HepG2 (cell line): ENCODE measurements around the gene ZDHHC16. TPM values are rescaled to one million over a fixed set of nuclear protein-coding genes. Genes with fewer than 3 reads are reported as not detected.

ENCODE experiments used
- ATAC-seq: fragments of 200-7000 bp; cut with Tn5 transposase; 3 replicates; pipeline ENCODE4 v1.9.1; 2020; ENCODE audit warnings: mild to moderate bottlenecking, moderate library complexity
- BruUV-seq: library from RNA; stranded (reverse); fragments of 400-500 nt; replicated peaks from 2 replicates; lab custom pipeline; 2021; lab: Mats Ljungman, UMichigan
- CTCF ChIA-PET: fragments of 300-600 bp; formaldehyde crosslinking; extraction: SDS; loops from one replicate; lab custom pipeline; 2021; ENCODE audit warnings: low total read pairs, inconsistent platforms, low intra/inter-chr PET ratio; lab: Yijun Ruan, JAX
- POLR2A ChIA-PET: fragments of 350-600 bp; sonication (Branson Sonifier 250); formaldehyde crosslinking; loops from one replicate; lab custom pipeline; 2020; ENCODE audit warnings: antibody characterized with exemption, inconsistent platforms; lab: Yijun Ruan, JAX
- DNase-seq: peaks from one replicate; pipeline ENCODE4 v3.0.0-alpha.2; 2015; ENCODE audit warnings: low spot score
- FAIRE-seq: peaks from 3 replicates; lab custom pipeline; 2011; peaks lifted over from hg19 to GRCh38; lab: Jason Lieb, UNC
- H2AFZ ChIP-seq: one replicate; pipeline ENCODE4 v1.6.1; 2011; ENCODE audit warnings: low read length, inconsistent platforms
- H3K27ac ChIP-seq: fragments of 300-600 bp; 3 replicates; pipeline ENCODE4 v1.8.0; 2011; ENCODE audit warnings: mixed run types, mild to moderate bottlenecking, mixed read lengths, low read length, inconsistent platforms; ENCODE audit not compliant: insufficient read depth; ENCODE audit errors: extremely low read length
- H3K27me3 ChIP-seq, 2 experiments: fragments of 200-600 bp in 1 of 2; 2 replicates in 1 of 2; 3 replicates in 1 of 2; pipeline versions ENCODE4 v1.6.0 to v1.8.0; 2011; ENCODE audit warnings: low read length in 2 of 2, mild to moderate bottlenecking in 2 of 2, moderate library complexity in 2 of 2, inconsistent platforms in 1 of 2; ENCODE audit not compliant: insufficient read depth in 2 of 2, control insufficient read depth in 1 of 2
- H3K36me3 ChIP-seq, 2 experiments: fragments of 200-600 bp in 1 of 2; replicated peaks in 1 of 2; 2 replicates in 1 of 2; 3 replicates in 1 of 2; pipeline versions ENCODE4 v1.5.1 to v1.8.0; 2011; ENCODE audit warnings: low read length in 2 of 2, inconsistent platforms in 1 of 2; ENCODE audit not compliant: insufficient read depth in 2 of 2, control insufficient read depth in 1 of 2
- H3K4me1 ChIP-seq: 2 replicates; pipeline ENCODE4 v1.5.1; 2012; ENCODE audit warnings: low read length, inconsistent platforms; ENCODE audit not compliant: insufficient read depth
- H3K4me2 ChIP-seq: 2 replicates; pipeline ENCODE4 v1.6.0; 2011; ENCODE audit warnings: low read depth, low read length, inconsistent platforms
- H3K4me3 ChIP-seq, 3 experiments: fragments of 200-600 bp in 1 of 3; sonication (generic), shearing (Covaris generic) in 1 of 3; replicated peaks in 1 of 3; 2 replicates each; pipeline ENCODE4 v1.5.1; 2011 to 2016; ENCODE audit warnings: low read length in 3 of 3, inconsistent platforms in 2 of 3, low read depth in 2 of 3, mild to moderate bottlenecking in 2 of 3, control low read depth in 1 of 3, mixed read lengths in 1 of 3; ENCODE audit not compliant: insufficient read depth in 1 of 3
- H3K79me2 ChIP-seq: one replicate; pipeline ENCODE4 v1.6.1; 2011; ENCODE audit warnings: low read length, inconsistent platforms; ENCODE audit not compliant: insufficient read depth
- H3K9ac ChIP-seq: 2 replicates; pipeline ENCODE4 v1.6.0; 2011; ENCODE audit warnings: mild to moderate bottlenecking, low read depth, low read length, inconsistent platforms; ENCODE audit not compliant: insufficient read depth
- H3K9me3 ChIP-seq: 2 replicates; pipeline ENCODE4 v1.5.1; 2012; ENCODE audit warnings: mild to moderate bottlenecking, low read length
- H4K20me1 ChIP-seq: 2 replicates; pipeline ENCODE4 v1.6.0; 2011; ENCODE audit warnings: inconsistent platforms, mild to moderate bottlenecking, low read length, moderate library complexity; ENCODE audit not compliant: insufficient read depth
- CHCHD3 ChIP-seq: sonication (generic); formaldehyde crosslinking; IDR thresholded peaks from 2 replicates; pipeline ENCODE4 v1.8.0; 2022; ENCODE audit warnings: mild to moderate bottlenecking, missing genetic modification reagents, moderate library complexity
- CREB3 ChIP-seq: sonication (generic); formaldehyde crosslinking; IDR thresholded peaks from 2 replicates; pipeline ENCODE4 v1.5.0; 2020; ENCODE audit warnings: missing genetic modification reagents
- DDIT3 ChIP-seq: sonication (generic); formaldehyde crosslinking; IDR thresholded peaks from 2 replicates; pipeline ENCODE4 v1.4.0; 2020; ENCODE audit warnings: mild to moderate bottlenecking, missing genetic modification reagents
- FOXC1 ChIP-seq: sonication (generic); formaldehyde crosslinking; IDR thresholded peaks from 2 replicates; pipeline ENCODE4 v1.8.0; 2022; ENCODE audit warnings: mild to moderate bottlenecking, missing genetic modification reagents, borderline replicate concordance
- GABPA ChIP-seq, 2 experiments: IDR thresholded peaks; 2 replicates each; pipeline ENCODE4 v1.6.1; 2011 to 2016; ENCODE audit warnings: low read depth in 2 of 2, low read length in 1 of 2, missing biosample characterization in 1 of 2, missing genetic modification characterization in 1 of 2
- GRHL1 ChIP-seq: sonication (generic); formaldehyde crosslinking; conservative IDR thresholded peaks from 2 replicates; pipeline ENCODE4 v1.8.0; 2022; ENCODE audit warnings: missing genetic modification reagents
- HES4 ChIP-seq: sonication (generic); formaldehyde crosslinking; IDR thresholded peaks from 2 replicates; pipeline ENCODE4 v1.9.0; 2021; ENCODE audit warnings: mild to moderate bottlenecking, missing genetic modification reagents, borderline replicate concordance
- HNRNPK ChIP-seq: fragments of 200-400 bp; formaldehyde crosslinking; IDR thresholded peaks from 2 replicates; pipeline ENCODE4 v1.6.1; 2018; ENCODE audit warnings: low read length, low read depth, moderate library complexity, mild to moderate bottlenecking; ENCODE audit not compliant: poor library complexity, severe bottlenecking
- NAIF1 ChIP-seq: sonication (generic); formaldehyde crosslinking; IDR thresholded peaks from 2 replicates; pipeline ENCODE4 v1.5.0; 2020; ENCODE audit warnings: mild to moderate bottlenecking, missing genetic modification reagents, borderline replicate concordance
- SIX4 ChIP-seq: sonication (generic); formaldehyde crosslinking; IDR thresholded peaks from 2 replicates; pipeline ENCODE4 v1.4.0; 2020; ENCODE audit warnings: missing genetic modification reagents
- SKIL ChIP-seq: sonication (generic); formaldehyde crosslinking; IDR thresholded peaks from 2 replicates; pipeline ENCODE4 v1.8.0; 2022; ENCODE audit warnings: missing genetic modification reagents, mild to moderate bottlenecking, moderate library complexity, borderline replicate concordance
- TGIF2 ChIP-seq: IDR thresholded peaks from 2 replicates; pipeline ENCODE4 v1.6.1; 2016; ENCODE audit warnings: control low read depth, missing compliant biosample characterization
- TP53 ChIP-seq: sonication (generic); formaldehyde crosslinking; conservative IDR thresholded peaks from 2 replicates; pipeline ENCODE4 v1.4.0; 2020; ENCODE audit warnings: missing genetic modification reagents
- ZNF329 ChIP-seq: sonication (generic); formaldehyde crosslinking; IDR thresholded peaks from 2 replicates; pipeline ENCODE4 v1.9.0; 2021; ENCODE audit warnings: low read depth, mild to moderate bottlenecking, missing genetic modification reagents
- ZNF34 ChIP-seq: sonication (generic); formaldehyde crosslinking; IDR thresholded peaks from 2 replicates; pipeline ENCODE4 v1.4.0; 2020; ENCODE audit warnings: mild to moderate bottlenecking, missing genetic modification reagents, borderline replicate concordance
- ZNF543 ChIP-seq: sonication (generic); formaldehyde crosslinking; IDR thresholded peaks from 2 replicates; pipeline ENCODE4 v1.4.0; 2020; ENCODE audit warnings: mild to moderate bottlenecking, missing genetic modification reagents
- ZNF576 ChIP-seq: sonication (generic); formaldehyde crosslinking; IDR thresholded peaks from 2 replicates; pipeline ENCODE4 v1.4.0; 2020; ENCODE audit warnings: mild to moderate bottlenecking, missing genetic modification reagents
- ZNF777 ChIP-seq: sonication (generic); formaldehyde crosslinking; IDR thresholded peaks from 2 replicates; pipeline ENCODE4 v1.4.0; 2020; ENCODE audit warnings: missing genetic modification reagents
- ZNF780A ChIP-seq: sonication (generic); formaldehyde crosslinking; IDR thresholded peaks from 2 replicates; pipeline ENCODE4 v1.8.0; 2022; ENCODE audit warnings: mild to moderate bottlenecking, missing genetic modification reagents, moderate library complexity
- WGBS: methylation state at CpG from one replicate; pipeline ENCODE4 v1.1.6; 2017; ENCODE audit warnings: low lambda C conversion rate; 5-methylcytosine and 5-hydroxymethylcytosine counted together
- in situ Hi-C: cut with HindIII; loops from 2 replicates; pipeline ENCODE4 v1.10.0; 2017; ENCODE audit warnings: low pct_unique_long_range_greater_than_20kb; ENCODE audit not compliant: extremely low pct_ligation_motif_present
- intact Hi-C: fragments of 100-400 bp; cut with micrococcal nuclease; formaldehyde crosslinking; loops from one replicate; pipeline ENCODE4 v1.10.0; 2022; ENCODE audit not compliant: unreplicated experiment
- polyA plus RNA-seq, 8 experiments: library from polyadenylated mRNA; depleted of rRNA in 3 of 8; stranded (reverse) in 7 of 8; unstranded in 1 of 8; fragments of >200 nt; fragmentation: Illumina TruSeq in 4 of 8; extraction: Trizol in 4 of 8; gene quantifications; 2 replicates each; pipeline versions ENCODE4 v1.2.1 to v1.2.3, GENCODE V29; 2011 to 2016; ENCODE audit warnings: low read depth in 4 of 8, missing spikeins in 1 of 8, mixed read lengths in 1 of 8; ENCODE audit not compliant: insufficient read depth in 1 of 8
- total RNA-seq, 5 experiments: library from RNA; depleted of rRNA; stranded (reverse); fragments of >200 nt; fragmentation: Illumina TruSeq; extraction: Trizol; gene quantifications; 2 replicates each; pipeline ENCODE4 v1.2.3, GENCODE V29; 2016; ENCODE audit warnings: low read depth in 1 of 5

The ZDHHC16 gene
- total and polyA plus RNA-seq, 2 of the 13 experiments (the other 11 are each of a cell fraction or from before 2014, with no cell fraction given) = 40.8 to 41.8 TPM

- ChIA-PET CTCF (interaction anchor here (2.3 kb wide), 1 partner anchor 38 kb away, joined by 12 read pairs; no protein-coding TSS in a partner anchor), POLR2A (interaction anchor here (1.0 kb wide), 1 partner anchor 12 kb away, joined by 4 read pairs; no protein-coding TSS in a partner anchor)
- Histone ChIP-seq H3K4me1 (peaks cover 43% of the 10 kb centered on the region), H3K4me2 (peak overlapping the region; percentile 89), H4K20me1 (peaks cover 8% of the 10 kb centered on the region; the same call in 1 of the 2 replicates), H2AFZ (peak overlapping the region; percentile 81), H3K27me3 (no peaks in the 10 kb centered on the region; a peak in 1 of 5 replicates), H3K9ac (peak overlapping the region; percentile 83), H3K27ac (peak overlapping the region; percentile 47), H3K36me3 (peaks cover 0 to 7% of the 10 kb centered on the region in 2 experiments; a peak in 2 of 5 replicates), H3K9me3 (no peaks in the 10 kb centered on the region), H3K79me2 (peaks cover 34% of the 10 kb centered on the region), H3K4me3 (peak overlapping the region; percentile 83 to 99 (median 93))
- in situ Hi-C loops (no loop called here), intact Hi-C loops (loop anchor here (2.0 kb wide), 1 partner anchor 17 kb away; no protein-coding TSS in a partner anchor)
- TSS peak; percentile 67 for BruUV-seq
- no peak for ATAC-seq
- under 1% methylated on average over 13 of the region's 13 CpGs for WGBS
- no peak for FAIRE-seq
- DNase-seq = no peak
- TF ChIP-seq ZNF543 (CRISPR knock-in tag) (no peak), TP53 (CRISPR knock-in tag) (no peak), ZNF34 (CRISPR knock-in tag) (no peak), HES4 (CRISPR knock-in tag) (0 out of 2 replicates have a peak, but pooled peaks have one; percentile 4), ZNF576 (CRISPR knock-in tag) (no peak), ZNF777 (no peak), NAIF1 (CRISPR knock-in tag) (no peak), DDIT3 (CRISPR knock-in tag) (no peak), HNRNPK (no peak), CREB3 (CRISPR knock-in tag) (0 out of 2 replicates have a peak, but pooled peaks have one; percentile 1), ZNF780A (CRISPR knock-in tag) (0 out of 2 replicates have a peak, but pooled peaks have one; percentile 27), FOXC1 (no peak), TGIF2 (no peak), ZNF329 (no peak), GABPA (IDR thresholded peaks at IDR 0.05; ENCODE audit: low read depth, low read length) (no peak), GABPA (CRISPR knock-in tag; IDR thresholded peaks at IDR 0.05; ENCODE audit: low read depth) (no peak), SKIL (CRISPR knock-in tag) (0 out of 2 replicates have a peak, but pooled peaks have one; percentile 19), CHCHD3 (CRISPR knock-in tag) (0 out of 2 replicates have a peak, but pooled peaks have one; percentile 38), SIX4 (no peak), GRHL1 (no peak)
Observed at GRCh38 chr10:97445357-97445721, 636 bp upstream of the ZDHHC16 start.
